Liver (tissue), 9 donors: Measurements from ENCODE around the gene PPP1R1A. TPM values are rescaled to one million over a fixed set of nuclear protein-coding genes. Genes with fewer than 3 reads are reported as not detected.

Experiments used
- DNase-seq: peaks from one replicate; pipeline ENCODE4 v3.0.0-alpha.2; 2017; ENCODE audit warnings: low spot score
- H3K27ac ChIP-seq, 2 donors: one replicate each; pipeline ENCODE4 v1.7.0; 2013; ENCODE audit warnings: inconsistent platforms in 2 of 2, low read length in 2 of 2, control low read depth in 1 of 2, low read depth in 1 of 2, mild to moderate bottlenecking in 1 of 2
- H3K27me3 ChIP-seq, 4 donors: one replicate each; pipeline versions ENCODE4 v1.6.1 to v1.7.0; 2013; ENCODE audit warnings: low read length in 3 of 4, inconsistent platforms in 1 of 4, mild to moderate bottlenecking in 1 of 4, moderate library complexity in 1 of 4; ENCODE audit not compliant: control insufficient read depth in 4 of 4, insufficient read depth in 4 of 4
- H3K36me3 ChIP-seq, 4 donors: one replicate each; pipeline versions ENCODE4 v1.6.1 to v1.7.0; 2013; ENCODE audit warnings: low read length in 3 of 4, mild to moderate bottlenecking in 3 of 4, low read depth in 1 of 4, moderate library complexity in 1 of 4; ENCODE audit not compliant: control insufficient read depth in 4 of 4, insufficient read depth in 3 of 4
- H3K4me1 ChIP-seq, 4 donors: one replicate each; pipeline versions ENCODE4 v1.6.1 to v1.7.0; 2013; ENCODE audit warnings: low read length in 3 of 4, mild to moderate bottlenecking in 3 of 4, moderate library complexity in 1 of 4; ENCODE audit not compliant: control insufficient read depth in 4 of 4, insufficient read depth in 4 of 4
- H3K4me3 ChIP-seq, 3 donors: one replicate each; pipeline versions ENCODE4 v1.6.1 to v1.7.0; 2013; ENCODE audit warnings: low read length in 3 of 3, control low read depth in 1 of 3, low read depth in 1 of 3, mild to moderate bottlenecking in 1 of 3
- H3K9ac ChIP-seq, 2 donors: one replicate each; pipeline ENCODE4 v1.7.0; 2013; ENCODE audit warnings: low read length in 2 of 2, mild to moderate bottlenecking in 2 of 2, moderate library complexity in 2 of 2, control low read depth in 1 of 2, low read depth in 1 of 2
- H3K9me3 ChIP-seq, 4 donors: one replicate each; pipeline versions ENCODE4 v1.6.1 to v1.7.0; 2013; ENCODE audit warnings: low read length in 3 of 4; ENCODE audit not compliant: control insufficient read depth in 4 of 4
- EGR1 ChIP-seq, 2 donors: IDR thresholded peaks; 2 replicates each; pipeline ENCODE4 v1.6.1; 2016 to 2018; ENCODE audit warnings: antibody characterized with exemption in 2 of 2, low read depth in 2 of 2
- FOXA1 ChIP-seq: IDR thresholded peaks from 2 replicates; pipeline ENCODE4 v1.6.1; 2016; ENCODE audit warnings: antibody characterized with exemption
- FOXA2 ChIP-seq: IDR thresholded peaks from 2 replicates; pipeline ENCODE4 v1.6.1; 2016; ENCODE audit warnings: antibody characterized with exemption
- GABPA ChIP-seq, 2 donors: IDR thresholded peaks in 1 of 2; conservative IDR thresholded peaks in 1 of 2; 2 replicates each; pipeline ENCODE4 v1.6.1; 2016; ENCODE audit warnings: antibody characterized with exemption in 2 of 2, mild to moderate bottlenecking in 1 of 2, moderate library complexity in 1 of 2
- HNF4A ChIP-seq, 2 donors: conservative IDR thresholded peaks; 2 replicates each; pipeline ENCODE4 v1.6.1; 2016; ENCODE audit warnings: antibody characterized with exemption in 2 of 2, mild to moderate bottlenecking in 2 of 2
- HNF4G ChIP-seq: IDR thresholded peaks from 2 replicates; pipeline ENCODE4 v1.6.1; 2016; ENCODE audit warnings: antibody characterized with exemption
- NR2F2 ChIP-seq: IDR thresholded peaks from 2 replicates; pipeline ENCODE4 v1.6.1; 2016; ENCODE audit warnings: antibody characterized with exemption
- RAD21 ChIP-seq, 2 donors: IDR thresholded peaks; 2 replicates each; pipeline ENCODE4 v1.6.1; 2016; ENCODE audit warnings: antibody characterized with exemption in 2 of 2, mild to moderate bottlenecking in 2 of 2
- RXRA ChIP-seq, 2 donors: IDR thresholded peaks; 2 replicates each; pipeline ENCODE4 v1.6.1; 2017 to 2018; ENCODE audit warnings: antibody characterized with exemption in 2 of 2, mild to moderate bottlenecking in 1 of 2
- SP1 ChIP-seq: IDR thresholded peaks from 2 replicates; pipeline ENCODE4 v1.6.1; 2018; ENCODE audit warnings: antibody characterized with exemption, mild to moderate bottlenecking
- TAF1 ChIP-seq: conservative IDR thresholded peaks from 2 replicates; pipeline ENCODE4 v1.6.1; 2016; ENCODE audit warnings: antibody characterized with exemption, mild to moderate bottlenecking
- YY1 ChIP-seq: IDR thresholded peaks from 2 replicates; pipeline ENCODE4 v1.6.1; 2016; ENCODE audit warnings: antibody characterized with exemption, mild to moderate bottlenecking
- WGBS: extraction: QIAGEN DNeasy Blood & Tissue Kit; methylation state at CpG from one replicate; pipeline ENCODE4 v1.1.7; 2013; 5-methylcytosine and 5-hydroxymethylcytosine counted together
- polyA plus RNA-seq, 2 donors: library from polyadenylated mRNA; stranded (reverse) in 1 of 2; unstranded in 1 of 2; fragments of 200-250 nt in 1 of 2; fragments of >200 nt in 1 of 2; fragmentation: Nextera tagmentation in 1 of 2; extraction: Ambion mirVana in 1 of 2; gene quantifications; one replicate each; pipeline versions ENCODE4 v1.2.1 to v1.2.3, GENCODE V29; 2013 to 2015
- total RNA-seq, 2 donors: library from RNA; depleted of rRNA; stranded (reverse); fragments of >200 nt; gene quantifications; one replicate each; pipeline ENCODE4 v1.2.3, GENCODE V29; 2014
- TF ChIP-seq, protein P1 (sequence below): fragments of 150-350 bp; IDR thresholded peaks from 2 replicates; pipeline ENCODE4 v1.5.1; 2017; ENCODE audit warnings: improper control_type of control experiment, low read depth, low read length; ENCODE audit not compliant: missing input control
- TF ChIP-seq, protein P2 (sequence below): IDR thresholded peaks from 2 replicates; pipeline ENCODE4 v1.6.1; 2016; ENCODE audit warnings: antibody characterized with exemption
- TF ChIP-seq, protein P3 (sequence below): IDR thresholded peaks from 2 replicates; pipeline ENCODE4 v1.6.1; 2016; ENCODE audit warnings: antibody characterized with exemption, mild to moderate bottlenecking
- TF ChIP-seq, protein P4 (sequence below): IDR thresholded peaks from 2 replicates; pipeline ENCODE4 v1.6.1; 2016; ENCODE audit warnings: antibody characterized with exemption
- TF ChIP-seq, protein P5 (sequence below): IDR thresholded peaks from 2 replicates; pipeline ENCODE4 v1.6.1; 2016; ENCODE audit warnings: antibody characterized with exemption
- donor health status: healthy.
- donor health status: healthy.
- donor health status: healthy.
- donor health status: healthy.
- donor health status: healthy.

Gene PPP1R1A
- total and polyA plus RNA-seq, 4 donors, result 8.1 to 182 (median 43.8) TPM

DNA sequence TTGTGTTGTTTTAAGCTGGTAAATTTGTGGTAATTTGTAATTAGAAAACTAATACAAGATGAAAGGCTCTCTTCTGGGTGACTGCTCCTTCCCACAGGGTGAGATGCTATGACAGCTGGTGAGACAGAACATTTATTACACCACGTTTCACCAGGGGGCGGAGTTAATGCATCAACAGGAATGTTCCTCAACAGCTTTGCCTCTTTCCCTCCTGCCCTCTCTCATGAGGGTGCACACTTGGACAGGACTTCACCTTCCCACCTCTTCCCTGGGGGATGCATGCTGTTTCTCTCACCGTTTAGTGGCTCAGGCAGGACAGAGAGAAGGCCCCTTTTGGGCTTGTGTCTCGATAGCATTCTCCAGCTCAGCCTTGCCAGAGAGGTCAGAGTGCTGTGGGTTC is 13.4 kb upstream of the PPP1R1A start:
- Histone ChIP-seq H3K4me3 (no peak overlapping the region), H3K4me1 (peaks cover 0 to 3% (median 0%) of the 10 kb centered on the region in 4 donors), H3K27ac (no peak overlapping the region), H3K27me3 (no peaks in the 10 kb centered on the region), H3K9ac (no peak overlapping the region), H3K36me3 (no peaks in the 10 kb centered on the region), H3K9me3 (no peaks in the 10 kb centered on the region)
- TF ChIP-seq NR2F2, result no peak
- TF ChIP-seq, protein P1, sequence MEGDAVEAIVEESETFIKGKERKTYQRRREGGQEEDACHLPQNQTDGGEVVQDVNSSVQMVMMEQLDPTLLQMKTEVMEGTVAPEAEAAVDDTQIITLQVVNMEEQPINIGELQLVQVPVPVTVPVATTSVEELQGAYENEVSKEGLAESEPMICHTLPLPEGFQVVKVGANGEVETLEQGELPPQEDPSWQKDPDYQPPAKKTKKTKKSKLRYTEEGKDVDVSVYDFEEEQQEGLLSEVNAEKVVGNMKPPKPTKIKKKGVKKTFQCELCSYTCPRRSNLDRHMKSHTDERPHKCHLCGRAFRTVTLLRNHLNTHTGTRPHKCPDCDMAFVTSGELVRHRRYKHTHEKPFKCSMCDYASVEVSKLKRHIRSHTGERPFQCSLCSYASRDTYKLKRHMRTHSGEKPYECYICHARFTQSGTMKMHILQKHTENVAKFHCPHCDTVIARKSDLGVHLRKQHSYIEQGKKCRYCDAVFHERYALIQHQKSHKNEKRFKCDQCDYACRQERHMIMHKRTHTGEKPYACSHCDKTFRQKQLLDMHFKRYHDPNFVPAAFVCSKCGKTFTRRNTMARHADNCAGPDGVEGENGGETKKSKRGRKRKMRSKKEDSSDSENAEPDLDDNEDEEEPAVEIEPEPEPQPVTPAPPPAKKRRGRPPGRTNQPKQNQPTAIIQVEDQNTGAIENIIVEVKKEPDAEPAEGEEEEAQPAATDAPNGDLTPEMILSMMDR, result no peak
- TF ChIP-seq GABPA (IDR thresholded peaks at IDR 0.05 in 1 of 2, conservative IDR thresholded peaks at IDR 0.05 in 1 of 2), result no peak
- TF ChIP-seq HNF4G, result no peak
- TF ChIP-seq, protein P2, sequence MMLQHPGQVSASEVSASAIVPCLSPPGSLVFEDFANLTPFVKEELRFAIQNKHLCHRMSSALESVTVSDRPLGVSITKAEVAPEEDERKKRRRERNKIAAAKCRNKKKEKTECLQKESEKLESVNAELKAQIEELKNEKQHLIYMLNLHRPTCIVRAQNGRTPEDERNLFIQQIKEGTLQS, result no peak
- TF ChIP-seq, protein P3, sequence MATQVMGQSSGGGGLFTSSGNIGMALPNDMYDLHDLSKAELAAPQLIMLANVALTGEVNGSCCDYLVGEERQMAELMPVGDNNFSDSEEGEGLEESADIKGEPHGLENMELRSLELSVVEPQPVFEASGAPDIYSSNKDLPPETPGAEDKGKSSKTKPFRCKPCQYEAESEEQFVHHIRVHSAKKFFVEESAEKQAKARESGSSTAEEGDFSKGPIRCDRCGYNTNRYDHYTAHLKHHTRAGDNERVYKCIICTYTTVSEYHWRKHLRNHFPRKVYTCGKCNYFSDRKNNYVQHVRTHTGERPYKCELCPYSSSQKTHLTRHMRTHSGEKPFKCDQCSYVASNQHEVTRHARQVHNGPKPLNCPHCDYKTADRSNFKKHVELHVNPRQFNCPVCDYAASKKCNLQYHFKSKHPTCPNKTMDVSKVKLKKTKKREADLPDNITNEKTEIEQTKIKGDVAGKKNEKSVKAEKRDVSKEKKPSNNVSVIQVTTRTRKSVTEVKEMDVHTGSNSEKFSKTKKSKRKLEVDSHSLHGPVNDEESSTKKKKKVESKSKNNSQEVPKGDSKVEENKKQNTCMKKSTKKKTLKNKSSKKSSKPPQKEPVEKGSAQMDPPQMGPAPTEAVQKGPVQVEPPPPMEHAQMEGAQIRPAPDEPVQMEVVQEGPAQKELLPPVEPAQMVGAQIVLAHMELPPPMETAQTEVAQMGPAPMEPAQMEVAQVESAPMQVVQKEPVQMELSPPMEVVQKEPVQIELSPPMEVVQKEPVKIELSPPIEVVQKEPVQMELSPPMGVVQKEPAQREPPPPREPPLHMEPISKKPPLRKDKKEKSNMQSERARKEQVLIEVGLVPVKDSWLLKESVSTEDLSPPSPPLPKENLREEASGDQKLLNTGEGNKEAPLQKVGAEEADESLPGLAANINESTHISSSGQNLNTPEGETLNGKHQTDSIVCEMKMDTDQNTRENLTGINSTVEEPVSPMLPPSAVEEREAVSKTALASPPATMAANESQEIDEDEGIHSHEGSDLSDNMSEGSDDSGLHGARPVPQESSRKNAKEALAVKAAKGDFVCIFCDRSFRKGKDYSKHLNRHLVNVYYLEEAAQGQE, result no peak
- no peak for TF ChIP-seq TAF1
- TF ChIP-seq, protein P4, sequence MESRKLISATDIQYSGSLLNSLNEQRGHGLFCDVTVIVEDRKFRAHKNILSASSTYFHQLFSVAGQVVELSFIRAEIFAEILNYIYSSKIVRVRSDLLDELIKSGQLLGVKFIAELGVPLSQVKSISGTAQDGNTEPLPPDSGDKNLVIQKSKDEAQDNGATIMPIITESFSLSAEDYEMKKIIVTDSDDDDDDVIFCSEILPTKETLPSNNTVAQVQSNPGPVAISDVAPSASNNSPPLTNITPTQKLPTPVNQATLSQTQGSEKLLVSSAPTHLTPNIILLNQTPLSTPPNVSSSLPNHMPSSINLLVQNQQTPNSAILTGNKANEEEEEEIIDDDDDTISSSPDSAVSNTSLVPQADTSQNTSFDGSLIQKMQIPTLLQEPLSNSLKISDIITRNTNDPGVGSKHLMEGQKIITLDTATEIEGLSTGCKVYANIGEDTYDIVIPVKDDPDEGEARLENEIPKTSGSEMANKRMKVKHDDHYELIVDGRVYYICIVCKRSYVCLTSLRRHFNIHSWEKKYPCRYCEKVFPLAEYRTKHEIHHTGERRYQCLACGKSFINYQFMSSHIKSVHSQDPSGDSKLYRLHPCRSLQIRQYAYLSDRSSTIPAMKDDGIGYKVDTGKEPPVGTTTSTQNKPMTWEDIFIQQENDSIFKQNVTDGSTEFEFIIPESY, result no peak
- TF ChIP-seq EGR1 (IDR thresholded peaks at IDR 0.05; ENCODE audit: low read depth in 2 of 2), result no peak
- TF ChIP-seq HNF4A (conservative IDR thresholded peaks at IDR 0.05), result no peak
- no peak for TF ChIP-seq SP1
- TF ChIP-seq RXRA (IDR thresholded peaks at IDR 0.05), result no peak
- no peak for TF ChIP-seq FOXA1
- TF ChIP-seq FOXA2, result no peak
- no peak for TF ChIP-seq YY1
- TF ChIP-seq RAD21 (IDR thresholded peaks at IDR 0.05), result no peak
- DNase-seq, result no peak
- 63% methylated on average over 4 of the region's 4 CpGs for WGBS

DNA sequence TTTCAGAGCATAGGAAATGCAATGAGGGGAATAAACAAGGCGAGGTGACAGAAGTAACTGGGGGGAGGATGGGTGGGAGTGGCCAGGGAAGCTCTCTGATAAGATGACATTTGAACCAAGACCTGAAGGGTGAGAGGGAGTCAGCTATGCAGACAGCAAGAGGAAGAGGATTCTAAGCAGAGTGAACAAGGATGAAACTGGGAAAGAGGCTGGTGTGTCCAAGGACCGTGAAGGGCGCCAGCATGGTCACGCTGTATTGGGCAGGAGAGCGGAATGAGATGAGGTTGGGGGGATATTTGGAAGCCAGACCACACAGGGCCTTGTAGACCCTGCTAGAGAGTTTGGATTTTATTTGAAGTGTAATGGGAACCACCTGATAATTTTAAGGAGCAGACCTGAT is 10.5 kb upstream of the PPP1R1A start:
- Histone ChIP-seq H3K9me3 (no peaks in the 10 kb centered on the region), H3K27me3 (no peaks in the 10 kb centered on the region), H3K36me3 (no peaks in the 10 kb centered on the region), H3K4me3 (no peak overlapping the region), H3K9ac (no peak overlapping the region), H3K4me1 (peaks cover 0 to 9% (median 1%) of the 10 kb centered on the region in 4 donors), H3K27ac (no peak overlapping the region)
- WGBS, result 87% methylated on average over 5 of the region's 5 CpGs
- no peak for DNase-seq
- no peak for TF ChIP-seq GABPA (IDR thresholded peaks at IDR 0.05 in 1 of 2, conservative IDR thresholded peaks at IDR 0.05 in 1 of 2)
- TF ChIP-seq RAD21 (IDR thresholded peaks at IDR 0.05), result no peak
- TF ChIP-seq, protein P5, sequence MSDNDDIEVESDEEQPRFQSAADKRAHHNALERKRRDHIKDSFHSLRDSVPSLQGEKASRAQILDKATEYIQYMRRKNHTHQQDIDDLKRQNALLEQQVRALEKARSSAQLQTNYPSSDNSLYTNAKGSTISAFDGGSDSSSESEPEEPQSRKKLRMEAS, result no peak
- TF ChIP-seq, protein P1, result no peak
- TF ChIP-seq FOXA2, result no peak
